Measurements from ENCODE around the gene SPNS2. TPM values are rescaled to one million over a fixed set of nuclear protein-coding genes. Genes with fewer than 3 reads are reported as not detected.

SPNS2 gene
- total and polyA plus RNA-seq, 2 of the 8 experiments (the other 6 are each of a cell fraction or from before 2014, with no cell fraction given), result 1.2 to 1.5 TPM

GRCh38 chr17:4582101-4582501, 83.4 kb downstream of the SPNS2 start (continued):
- TF ChIP-seq CHD7 (IDR thresholded peaks at IDR 0.05; ENCODE audit: insufficient replicate concordance, low read length), result no peak
- TF ChIP-seq HDAC6 (IDR thresholded peaks at IDR 0.05; ENCODE audit: low read depth, low read length), result no peak
- no peak for TF ChIP-seq FOSL1 (IDR thresholded peaks at IDR 0.05; ENCODE audit: insufficient read depth, low read depth, low read length)
- no peak for TF ChIP-seq ATF2 (IDR thresholded peaks at IDR 0.05; ENCODE audit: low read length)
- TF ChIP-seq EGR1 (IDR thresholded peaks at IDR 0.05; ENCODE audit: borderline replicate concordance, low read depth, low read length), result no peak
- TF ChIP-seq GABPA (IDR thresholded peaks at IDR 0.05; ENCODE audit: borderline replicate concordance, insufficient read depth, low read length), result no peak
- TF ChIP-seq ATF3 (IDR thresholded peaks at IDR 0.05; ENCODE audit: insufficient read depth, low read depth, low read length), result no peak
- no peak for TF ChIP-seq RBBP5 (IDR thresholded peaks at IDR 0.05; ENCODE audit: borderline replicate concordance, low read depth, low read length)
- no peak for TF ChIP-seq HDAC2 (IDR thresholded peaks at IDR 0.05; ENCODE audit: borderline replicate concordance in 1 of 2, low read depth in 2 of 2, low read length in 2 of 2)
